Measurements from ENCODE around the gene WFIKKN2. TPM values are rescaled to one million over a fixed set of nuclear protein-coding genes. Genes with fewer than 3 reads are reported as not detected.

WFIKKN2 gene
- total and polyA plus RNA-seq, 2 experiments from 2014 or later, result not detected

- TF ChIP-seq REST (IDR thresholded peaks at IDR 0.05; ENCODE audit: unreplicated experiment) (no peak), ZNF114 (CRISPR knock-in tag; IDR thresholded peaks at IDR 0.05) (no peak), ETS1 (IDR thresholded peaks at IDR 0.05) (no peak), CTCF (conservative IDR thresholded peaks at IDR 0.05; ENCODE audit: low read depth in 2 of 2) (no peak), JUNB (IDR thresholded peaks at IDR 0.05; ENCODE audit: unreplicated experiment) (no peak), NANOG (IDR thresholded peaks at IDR 0.05; ENCODE audit: borderline replicate concordance) (no peak)
Observed at GRCh38 chr17:50868140-50868438, 32.7 kb downstream of the WFIKKN2 start (continued).

- Mint-ChIP-seq H3K27me3 (ENCODE audit: insufficient read depth, low read depth, poor library complexity) (peaks cover 16% of the 10 kb centered on the region), H3K36me3 (ENCODE audit: low read depth) (peaks cover 4% of the 10 kb centered on the region; the same call in 2 of the 3 replicates), H3K9me3 (no peaks in the 10 kb centered on the region; the same call in 2 of the 3 replicates), H3K4me3 (peak overlapping the region; percentile 98), H3K4me1 (peaks cover 24% of the 10 kb centered on the region), H3K27ac (no peak overlapping the region; the same call in 1 of the 2 replicates)
- Histone ChIP-seq H3K27me3 (ENCODE audit: insufficient read depth) (no peaks in the 10 kb centered on the region), H3F3A (replicated peaks; ENCODE audit: low read depth) (peaks cover 4% of the 10 kb centered on the region; the same call in 1 of the 2 replicates), H3K79me2 (replicated peaks; ENCODE audit: insufficient read depth) (peaks cover 17% of the 10 kb centered on the region), H3K4me2 (peak overlapping the region; percentile 93), H3K9me2 (ENCODE audit: insufficient read depth) (no peaks in the 10 kb centered on the region), H4K20me1 (replicated peaks; ENCODE audit: insufficient read depth) (peaks cover 14% of the 10 kb centered on the region; the same call in 1 of the 2 replicates), H3K4me3 (peak overlapping the region; percentile 80), H2AFZ (no peak overlapping the region), H3K27ac (ENCODE audit: low read depth) (peak overlapping the region; percentile 95), H3K4me1 (ENCODE audit: insufficient read depth) (peaks cover 17% of the 10 kb centered on the region; the same call in 1 of the 2 replicates), H3K36me3 (ENCODE audit: insufficient read depth) (no peaks in the 10 kb centered on the region)
- ATAC-seq, result no peak
- DNase-seq (ENCODE audit: low spot score), result no peak
- TF ChIP-seq EZH2 (IDR thresholded peaks at IDR 0.05; ENCODE audit: low read depth, unreplicated experiment) (no peak), STAT1 (IDR thresholded peaks at IDR 0.05; ENCODE audit: unreplicated experiment) (no peak), NANOG (IDR thresholded peaks at IDR 0.05; ENCODE audit: borderline replicate concordance) (no peak), REST (IDR thresholded peaks at IDR 0.05; ENCODE audit: unreplicated experiment) (no peak), ZNF331 (CRISPR knock-in tag; IDR thresholded peaks at IDR 0.05; ENCODE audit: low read depth) (no peak), JUNB (IDR thresholded peaks at IDR 0.05; ENCODE audit: unreplicated experiment) (no peak)
Observed at GRCh38 chr17:50868602-50869001, 33.2 kb downstream of the WFIKKN2 start.

Measured in GM23338 (cell line).